ENCODE data around the gene TRPM6.

TRPM6 gene

GRCh38 chr9:74728176-74728575 is 159.5 kb downstream of the TRPM6 start:
- Histone ChIP-seq H3K4me1 (no peaks in the 10 kb centered on the region), H3K27me3 (no peaks in the 10 kb centered on the region), H3K4me3 (ENCODE audit: low read depth, low read length) (no peak overlapping the region), H3K9me3 (no peaks in the 10 kb centered on the region), H3K36me3 (no peaks in the 10 kb centered on the region)
- no peak for DNase-seq
- TF ChIP-seq, protein P1, sequence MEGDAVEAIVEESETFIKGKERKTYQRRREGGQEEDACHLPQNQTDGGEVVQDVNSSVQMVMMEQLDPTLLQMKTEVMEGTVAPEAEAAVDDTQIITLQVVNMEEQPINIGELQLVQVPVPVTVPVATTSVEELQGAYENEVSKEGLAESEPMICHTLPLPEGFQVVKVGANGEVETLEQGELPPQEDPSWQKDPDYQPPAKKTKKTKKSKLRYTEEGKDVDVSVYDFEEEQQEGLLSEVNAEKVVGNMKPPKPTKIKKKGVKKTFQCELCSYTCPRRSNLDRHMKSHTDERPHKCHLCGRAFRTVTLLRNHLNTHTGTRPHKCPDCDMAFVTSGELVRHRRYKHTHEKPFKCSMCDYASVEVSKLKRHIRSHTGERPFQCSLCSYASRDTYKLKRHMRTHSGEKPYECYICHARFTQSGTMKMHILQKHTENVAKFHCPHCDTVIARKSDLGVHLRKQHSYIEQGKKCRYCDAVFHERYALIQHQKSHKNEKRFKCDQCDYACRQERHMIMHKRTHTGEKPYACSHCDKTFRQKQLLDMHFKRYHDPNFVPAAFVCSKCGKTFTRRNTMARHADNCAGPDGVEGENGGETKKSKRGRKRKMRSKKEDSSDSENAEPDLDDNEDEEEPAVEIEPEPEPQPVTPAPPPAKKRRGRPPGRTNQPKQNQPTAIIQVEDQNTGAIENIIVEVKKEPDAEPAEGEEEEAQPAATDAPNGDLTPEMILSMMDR (IDR thresholded peaks at IDR 0.05; ENCODE audit: low read depth, low read length) = no peak

DNA sequence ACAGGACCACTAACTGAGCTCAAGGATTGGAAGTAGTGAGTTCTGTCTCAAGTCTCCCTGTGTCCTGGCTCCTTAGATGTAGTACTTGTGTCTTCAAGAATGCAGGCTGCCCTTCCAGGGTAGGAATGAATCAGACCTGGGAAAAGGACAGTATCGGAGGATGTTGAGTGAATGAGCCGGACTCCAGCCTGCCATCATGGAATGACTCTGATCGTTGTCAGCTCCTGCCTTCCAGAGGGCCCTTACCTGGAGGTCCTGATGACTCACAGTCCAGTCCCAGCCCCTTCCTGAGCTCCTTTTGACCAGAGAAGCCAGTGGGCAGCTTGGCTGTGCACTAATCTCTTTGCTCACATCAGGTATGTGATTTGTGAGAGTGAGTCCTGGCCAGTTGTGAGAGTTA is 161.1 kb downstream of the TRPM6 start:
- H3K9me3 ChIP-seq = no peaks in the 10 kb centered on the region
- H3K4me3 ChIP-seq (ENCODE audit: low read depth, low read length) = no peak overlapping the region
- DNase-seq = no peak
- no peaks in the 10 kb centered on the region for H3K27me3 ChIP-seq
- TF ChIP-seq, protein P1 (IDR thresholded peaks at IDR 0.05; ENCODE audit: low read depth, low read length) = no peak
- no peaks in the 10 kb centered on the region for H3K4me1 ChIP-seq
- H3K36me3 ChIP-seq = no peaks in the 10 kb centered on the region

- Histone ChIP-seq H3K9me3 (no peaks in the 10 kb centered on the region), H3K36me3 (no peaks in the 10 kb centered on the region), H3K4me3 (ENCODE audit: low read depth, low read length) (no peak overlapping the region), H3K27me3 (no peaks in the 10 kb centered on the region), H3K4me1 (no peaks in the 10 kb centered on the region)
- TF ChIP-seq, protein P1 (IDR thresholded peaks at IDR 0.05; ENCODE audit: low read depth, low read length) = no peak
- no peak for DNase-seq
Measured at GRCh38 chr9:74724317-74724716, 163.4 kb downstream of the TRPM6 start.

- no peaks in the 10 kb centered on the region for H3K36me3 ChIP-seq
- no peaks in the 10 kb centered on the region for H3K27me3 ChIP-seq
- TF ChIP-seq, protein P1 (IDR thresholded peaks at IDR 0.05; ENCODE audit: low read depth, low read length) = no peak
- no peak for DNase-seq
- H3K4me1 ChIP-seq = no peaks in the 10 kb centered on the region
- no peak overlapping the region for H3K4me3 ChIP-seq (ENCODE audit: low read depth, low read length)
- H3K9me3 ChIP-seq = no peaks in the 10 kb centered on the region
Measured at GRCh38 chr9:74721696-74722660, 165.7 kb downstream of the TRPM6 start.

- Histone ChIP-seq H3K4me3 (ENCODE audit: low read depth, low read length) (no peak overlapping the region), H3K36me3 (no peaks in the 10 kb centered on the region), H3K9me3 (no peaks in the 10 kb centered on the region), H3K27me3 (no peaks in the 10 kb centered on the region), H3K4me1 (no peaks in the 10 kb centered on the region)
- DNase-seq = no peak
- TF ChIP-seq, protein P1 (IDR thresholded peaks at IDR 0.05; ENCODE audit: low read depth, low read length) = no peak
Measured at GRCh38 chr9:74719306-74719705, 168.4 kb downstream of the TRPM6 start.

DNA sequence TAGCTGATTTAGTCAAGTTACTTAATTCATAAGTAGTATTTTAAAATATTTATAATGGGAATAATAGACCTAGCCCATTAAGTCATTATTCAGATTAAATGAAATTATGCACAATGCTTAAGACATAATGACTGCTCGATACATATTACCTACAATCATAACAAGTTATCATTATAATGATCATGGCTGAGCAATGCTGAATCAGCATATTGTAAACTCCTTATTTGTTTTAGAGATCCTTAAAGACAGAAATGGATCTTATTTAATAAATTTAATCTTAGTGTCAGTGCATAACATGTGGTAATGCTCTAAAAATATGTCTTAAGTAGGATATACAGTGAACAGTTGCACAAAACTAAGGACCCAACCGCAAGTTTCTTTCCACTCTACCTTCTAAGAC is 169.0 kb downstream of the TRPM6 start:
- no peaks in the 10 kb centered on the region for H3K4me1 ChIP-seq
- DNase-seq = no peak
- no peaks in the 10 kb centered on the region for H3K36me3 ChIP-seq
- H3K27me3 ChIP-seq = no peaks in the 10 kb centered on the region
- no peaks in the 10 kb centered on the region for H3K9me3 ChIP-seq
- TF ChIP-seq, protein P1 (IDR thresholded peaks at IDR 0.05; ENCODE audit: low read depth, low read length) = no peak
- no peak overlapping the region for H3K4me3 ChIP-seq (ENCODE audit: low read depth, low read length)
